GM19025 (cell line): ENCODE measurements around the gene FAM13A.
"Not testable (repeated sequence)": the region's sequence is repeated elsewhere in the genome, so short reads cannot be mapped to it uniquely, and the experiment has no call there.

Experiments used
- ATAC-seq: cut with Tn5 transposase; IDR thresholded peaks from one replicate; pipeline ENCODE4 v1.9.1; 2021; ENCODE audit warnings: mild to moderate bottlenecking, low read depth, moderate library complexity; ENCODE audit not compliant: unreplicated experiment

The FAM13A gene

DNA sequence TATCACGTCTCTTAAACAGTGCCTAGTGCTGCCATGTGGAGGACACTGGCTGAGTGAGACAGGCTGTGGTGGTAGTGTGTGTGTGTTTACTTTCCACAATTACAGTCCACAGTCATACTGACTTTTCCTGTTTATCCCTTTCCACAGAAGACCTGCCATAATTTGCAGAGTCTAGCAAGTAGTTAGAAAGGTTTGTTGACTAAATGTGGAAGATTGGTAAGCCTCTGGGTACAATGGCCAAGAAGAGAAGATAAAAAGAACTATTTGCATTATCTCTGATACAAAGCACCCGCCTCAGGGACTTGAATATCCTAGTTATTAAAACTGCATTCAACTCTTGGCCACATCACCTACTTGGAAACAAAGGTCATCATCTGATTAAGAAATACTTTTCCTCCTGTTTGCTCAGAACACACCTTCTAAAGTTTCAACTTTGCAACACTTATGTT, 89.1 kb downstream of the FAM13A start:
- no peak for ATAC-seq

- no peak for ATAC-seq
These were observed 91.9 kb downstream of the FAM13A start for GRCh38 chr4:88965053-88965452.

DNA sequence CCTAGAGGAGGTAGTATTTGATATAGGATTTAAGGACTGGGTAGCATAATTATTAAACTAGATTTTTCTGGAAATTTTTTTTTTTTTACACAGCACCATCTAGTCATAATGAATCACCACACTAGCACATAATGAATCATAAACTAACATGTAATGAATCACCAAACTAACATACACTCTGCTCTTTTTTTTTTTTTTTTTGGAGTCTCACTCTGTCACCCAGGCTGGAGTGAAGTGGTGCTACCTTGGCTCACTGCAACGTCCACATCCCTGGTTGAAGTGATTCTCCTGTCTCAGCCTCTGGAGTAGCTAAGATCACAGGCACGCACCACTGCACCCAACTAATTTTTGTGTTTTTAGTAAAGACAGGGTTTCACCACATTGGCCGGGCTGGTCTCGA, 92.5 kb downstream of the FAM13A start:
- peak; percentile 61 for ATAC-seq

GRCh38 chr4:88963817-88964216, 93.2 kb downstream of the FAM13A start:
- ATAC-seq: no peak

GRCh38 chr4:88962396-88962795, 94.6 kb downstream of the FAM13A start:
- no peak for ATAC-seq

GRCh38 chr4:88960576-88960975, 96.4 kb downstream of the FAM13A start:
- ATAC-seq: no peak

DNA sequence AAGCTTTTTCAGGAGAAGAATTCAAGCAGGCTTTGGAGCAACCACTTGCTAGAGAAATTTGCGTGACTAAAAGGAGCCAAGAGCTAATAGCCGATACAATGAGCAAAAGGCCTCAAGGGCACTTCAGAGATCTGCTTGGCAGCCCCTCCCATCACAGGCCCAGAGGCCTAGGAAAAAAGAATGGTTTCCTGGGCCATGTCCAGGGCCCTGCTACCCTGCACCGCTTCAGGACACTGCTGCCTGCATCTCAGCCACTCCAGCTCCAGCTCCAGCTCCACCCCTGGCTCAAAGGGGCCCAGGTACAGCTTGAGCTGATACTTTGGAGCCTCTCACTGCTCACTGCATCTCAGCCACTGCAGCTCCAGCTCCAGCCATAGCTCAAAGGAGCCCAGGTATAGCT, 98.9 kb downstream of the FAM13A start:
- ATAC-seq: no peak

- ATAC-seq: no peak
These were observed 99.4 kb downstream of the FAM13A start for GRCh38 chr4:88957570-88957969.

- ATAC-seq: no peak
These were observed 101.2 kb downstream of the FAM13A start for GRCh38 chr4:88955580-88956380.

GRCh38 chr4:88953400-88953799, 103.6 kb downstream of the FAM13A start:
- ATAC-seq: no peak

DNA sequence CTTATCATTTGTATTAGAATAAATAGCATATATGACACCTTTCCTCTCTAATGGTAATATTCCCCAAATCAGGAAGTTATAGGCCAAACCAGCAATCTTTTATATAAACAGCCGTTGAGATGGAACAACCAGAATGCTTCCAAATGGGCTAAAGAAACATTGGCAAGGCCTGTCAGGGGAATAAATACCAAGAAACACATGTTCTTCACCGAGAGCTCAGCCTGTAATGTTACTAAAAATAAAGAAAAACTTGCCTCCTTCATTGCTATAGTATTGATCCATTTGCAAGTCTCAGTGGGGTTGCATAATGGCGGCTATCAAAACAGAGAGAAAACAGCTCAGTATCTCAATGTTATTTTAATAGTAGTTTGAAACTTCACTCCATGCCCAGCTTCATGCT, 104.9 kb downstream of the FAM13A start:
- ATAC-seq: no peak

- ATAC-seq: no peak
These were observed 107.4 kb downstream of the FAM13A start for GRCh38 chr4:88949605-88950004.

DNA sequence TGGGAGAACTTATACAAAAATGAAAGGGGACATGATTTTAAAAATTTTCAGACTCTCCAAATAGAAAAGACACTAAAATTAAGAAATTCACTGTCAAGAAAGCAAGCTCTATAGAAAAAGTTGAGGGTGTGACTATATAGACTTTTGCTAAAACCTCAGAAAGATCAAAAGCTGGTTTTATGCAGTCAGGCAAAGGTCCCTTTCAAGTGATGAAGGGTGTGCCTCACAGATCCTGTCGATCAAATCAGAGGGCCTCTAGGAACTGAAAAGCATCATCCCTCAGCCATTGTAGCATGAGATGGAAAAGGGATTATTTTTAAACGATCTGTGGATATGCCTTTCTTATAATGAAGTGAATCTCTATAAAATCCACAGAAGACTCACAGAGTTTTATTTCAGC, 116.5 kb downstream of the FAM13A start:
- no peak for ATAC-seq

- ATAC-seq: no peak
These were observed 117.3 kb downstream of the FAM13A start for GRCh38 chr4:88939697-88940096.

DNA sequence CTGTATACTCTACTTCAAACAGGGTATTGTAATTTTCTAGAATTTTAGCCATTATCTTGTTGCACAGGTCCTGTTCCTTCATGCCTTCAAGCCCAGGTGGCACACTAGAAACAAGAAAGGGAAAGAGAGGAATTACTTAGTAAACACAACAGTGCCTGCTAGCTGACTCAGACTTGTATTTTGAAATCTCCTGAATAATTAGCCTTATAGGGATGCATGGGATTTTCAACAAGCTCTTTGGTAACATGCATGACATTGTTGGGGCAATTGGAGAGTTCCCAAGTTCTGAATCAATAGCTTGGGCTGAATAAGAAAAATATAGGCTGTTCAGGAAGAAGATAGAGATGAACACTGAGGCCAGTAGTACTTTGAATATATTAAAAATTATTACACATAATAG, 118.8 kb downstream of the FAM13A start:
- no peak for ATAC-seq

DNA sequence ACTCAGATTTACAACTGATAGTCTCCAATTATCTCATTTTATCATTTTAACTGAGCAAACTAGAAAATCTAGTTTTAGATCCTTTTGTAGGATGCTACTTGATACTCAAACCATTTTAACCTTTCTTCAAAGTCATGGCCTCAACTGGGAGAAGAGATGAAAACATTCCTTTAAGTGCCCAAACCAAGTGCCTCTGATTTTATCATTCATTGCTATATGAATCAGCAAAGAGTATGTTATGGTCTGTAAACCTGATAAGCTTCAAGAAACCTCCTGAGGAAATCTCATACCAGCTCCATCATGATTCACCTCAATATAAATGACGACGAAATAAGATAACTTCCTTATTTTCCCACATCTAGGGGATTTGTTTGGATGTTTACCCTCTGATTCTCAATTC, 119.9 kb downstream of the FAM13A start:
- no peak for ATAC-seq

- ATAC-seq: no peak
These were observed 123.4 kb downstream of the FAM13A start for GRCh38 chr4:88933414-88934160.

DNA sequence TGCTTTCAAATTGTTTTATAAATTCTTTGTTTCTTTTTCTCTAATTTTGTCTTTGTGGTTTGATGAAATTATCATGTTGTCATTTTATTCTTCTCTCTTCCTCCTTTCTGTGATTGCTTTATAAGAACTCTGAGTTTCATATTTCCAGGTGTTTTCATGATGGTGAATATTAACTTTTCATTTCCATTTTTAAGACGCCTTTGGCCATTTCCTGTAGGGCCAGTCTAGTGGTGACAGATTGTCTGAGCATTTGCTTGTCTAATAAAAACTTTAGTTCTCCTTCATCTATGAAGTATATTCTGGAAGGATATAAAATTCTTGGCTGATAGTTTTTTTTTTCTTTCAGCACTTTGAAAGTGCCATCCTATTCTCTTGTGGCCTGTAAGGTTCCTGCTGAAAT, 128.1 kb downstream of the FAM13A start:
- ATAC-seq: no peak

DNA sequence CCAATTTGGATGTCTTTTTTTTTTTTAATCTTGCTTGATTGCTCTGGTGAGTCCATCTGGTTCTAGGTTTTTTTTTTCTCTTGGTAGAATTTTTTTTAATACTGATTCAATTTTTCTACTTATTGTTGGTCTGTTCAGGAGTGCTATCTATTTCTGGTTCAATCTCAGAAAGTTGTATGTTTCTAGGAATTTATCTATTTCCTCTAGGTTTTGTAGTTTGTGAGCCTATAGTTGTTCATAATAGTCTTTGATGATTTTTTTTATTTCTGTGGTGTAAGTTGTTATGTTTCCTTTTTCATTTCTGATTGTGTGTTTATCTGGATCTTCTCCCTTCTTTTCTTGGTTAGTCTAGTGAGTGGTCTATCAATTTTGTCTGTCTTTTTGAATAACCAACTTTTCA, 129.6 kb downstream of the FAM13A start:
- ATAC-seq: no peak

- ATAC-seq: no peak
These were observed 137.9 kb downstream of the FAM13A start for GRCh38 chr4:88919056-88919455.

- ATAC-seq: not testable (repeated sequence)
These were observed 143.8 kb downstream of the FAM13A start for GRCh38 chr4:88913181-88913580.
